Stimulated activated naive CD8-positive, alpha-beta T cell treated with anti-CD3 and anti-CD28 coated beads, Interleukin-15, Interleukin-2, amounts not matched to agents 100 U/mL and 50 U/mL, for 24 hours (primary cell): ENCODE measurements around the gene KLHL42.
"Not testable (repeated sequence)": the region's sequence is repeated elsewhere in the genome, so short reads cannot be mapped to it uniquely, and the experiment has no call there.

Experiments used
- ATAC-seq: fragments of 150-1000 bp; cut with Tn5 transposase; one replicate; pipeline ENCODE4 v1.10.0; 2021
- DNase-seq: peaks from one replicate; pipeline ENCODE4 v3.0.0; 2021

Gene KLHL42

GRCh38 chr12:27817766-27818165, 37.7 kb downstream of the KLHL42 start:
- ATAC-seq (no peak), DNase-seq (no peak)

- DNase-seq = no peak
- no peak for ATAC-seq
These were observed 38.4 kb downstream of the KLHL42 start for GRCh38 chr12:27818401-27818918.

- ATAC-seq (no peak), DNase-seq (no peak)
These were observed 40.5 kb downstream of the KLHL42 start for GRCh38 chr12:27820564-27820963.

- DNase-seq (peak; percentile 40), ATAC-seq (no peak)
These were observed 41.4 kb downstream of the KLHL42 start for GRCh38 chr12:27821259-27821973.

GRCh38 chr12:27822076-27822712, 42.2 kb downstream of the KLHL42 start:
- ATAC-seq (peak; percentile 96), DNase-seq (peak; percentile 65)

- ATAC-seq = no peak
- DNase-seq = no peak
These were observed 43.0 kb downstream of the KLHL42 start for GRCh38 chr12:27823038-27823437.

- ATAC-seq (no peak), DNase-seq (peak; percentile 17)
These were observed 44.3 kb downstream of the KLHL42 start for GRCh38 chr12:27824126-27824842.

GRCh38 chr12:27826076-27826475, 46.0 kb downstream of the KLHL42 start:
- ATAC-seq (no peak), DNase-seq (no peak)

GRCh38 chr12:27828196-27828595, 48.2 kb downstream of the KLHL42 start:
- ATAC-seq (no peak), DNase-seq (no peak)

- DNase-seq (no peak), ATAC-seq (no peak)
These were observed 58.6 kb downstream of the KLHL42 start for GRCh38 chr12:27838543-27839185.

- ATAC-seq (no peak), DNase-seq (no peak)
These were observed 60.4 kb downstream of the KLHL42 start for GRCh38 chr12:27840229-27840999.

GRCh38 chr12:27841392-27841882, 61.4 kb downstream of the KLHL42 start:
- DNase-seq = no peak
- ATAC-seq = no peak

GRCh38 chr12:27843714-27844245, 63.7 kb downstream of the KLHL42 start:
- no peak for ATAC-seq
- DNase-seq = no peak

GRCh38 chr12:27844366-27845090, 64.5 kb downstream of the KLHL42 start:
- ATAC-seq (no peak), DNase-seq (no peak)

- ATAC-seq = no peak
- no peak for DNase-seq
These were observed 65.2 kb downstream of the KLHL42 start for GRCh38 chr12:27845187-27845586.

GRCh38 chr12:27845706-27846105, 65.7 kb downstream of the KLHL42 start:
- ATAC-seq, DNase-seq: not testable (repeated sequence)

- not testable (repeated sequence) for ATAC-seq, DNase-seq
These were observed 67.3 kb downstream of the KLHL42 start for GRCh38 chr12:27847293-27847692.

- no peak for ATAC-seq
- no peak for DNase-seq
These were observed 71.3 kb downstream of the KLHL42 start for GRCh38 chr12:27851311-27851710.

- ATAC-seq = no peak
These were observed 72.1 kb downstream of the KLHL42 start for GRCh38 chr12:27852117-27852516.

More at GRCh38 chr12:27852117-27852516, 72.1 kb downstream of the KLHL42 start:
- no peak for DNase-seq
